MM.1S (cell line): ENCODE measurements around the gene BHMT.

Source experiments
- DNase-seq: peaks from one replicate; pipeline ENCODE4 v3.0.0-alpha.2; 2015
- H2AFZ ChIP-seq: fragments of 300-600 bp; sonication (generic); 2 replicates; pipeline ENCODE4 v1.6.0; 2016; ENCODE audit warnings: antibody characterized with exemption, low read length
- H3F3A ChIP-seq: fragments of 300-600 bp; sonication (generic); 2 replicates; pipeline ENCODE4 v1.6.1; 2016; ENCODE audit warnings: mild to moderate bottlenecking, antibody characterized with exemption, low read length, moderate library complexity, mixed read lengths; ENCODE audit not compliant: insufficient read depth
- H3K27ac ChIP-seq: fragments of 300-600 bp; sonication (generic); 2 replicates; pipeline ENCODE4 v1.5.1; 2016; ENCODE audit warnings: mild to moderate bottlenecking, low read length
- H3K27me3 ChIP-seq: fragments of 300-600 bp; sonication (generic); replicated peaks from 2 replicates; pipeline ENCODE4 v1.6.0; 2016; ENCODE audit warnings: low read length; ENCODE audit not compliant: insufficient read depth
- H3K36me3 ChIP-seq: fragments of 300-600 bp; sonication (generic); replicated peaks from 2 replicates; pipeline ENCODE4 v1.6.1; 2016; ENCODE audit warnings: mild to moderate bottlenecking, low read length, mixed read lengths; ENCODE audit not compliant: insufficient read depth
- H3K4me1 ChIP-seq: fragments of 300-600 bp; sonication (generic); 2 replicates; pipeline ENCODE4 v1.6.1; 2016; ENCODE audit warnings: low read length, mixed read lengths
- H3K4me2 ChIP-seq: fragments of 300-600 bp; sonication (generic); 2 replicates; pipeline ENCODE4 v1.6.0; 2016; ENCODE audit warnings: low read depth, low read length
- H3K4me3 ChIP-seq: fragments of 300-600 bp; sonication (generic); 2 replicates; pipeline ENCODE4 v1.5.1; 2016; ENCODE audit warnings: low read length, mixed read lengths
- H3K79me2 ChIP-seq: fragments of 300-600 bp; sonication (generic); 2 replicates; pipeline ENCODE4 v1.6.1; 2016; ENCODE audit warnings: mixed run types, low read length, mixed read lengths
- H3K9ac ChIP-seq: fragments of 300-600 bp; sonication (generic); 2 replicates; pipeline ENCODE4 v1.6.1; 2016; ENCODE audit warnings: low read length, mixed read lengths
- H3K9me2 ChIP-seq: fragments of 300-600 bp; sonication (generic); replicated peaks from 2 replicates; pipeline ENCODE4 v1.6.1; 2016; ENCODE audit warnings: mild to moderate bottlenecking, low read length, mixed read lengths; ENCODE audit not compliant: insufficient read depth
- H3K9me3 ChIP-seq: fragments of 300-600 bp; sonication (generic); replicated peaks from 2 replicates; pipeline ENCODE4 v1.6.1; 2016; ENCODE audit warnings: mild to moderate bottlenecking, low read length, mixed read lengths; ENCODE audit not compliant: insufficient read depth
- H4K20me1 ChIP-seq: fragments of 300-600 bp; sonication (generic); 2 replicates; pipeline ENCODE4 v1.6.1; 2016; ENCODE audit warnings: mild to moderate bottlenecking, low read length, moderate library complexity, mixed read lengths; ENCODE audit not compliant: insufficient read depth
- EZH2 ChIP-seq: fragments of 300-600 bp; sonication (generic); optimal IDR thresholded peaks from 2 replicates; pipeline ENCODE3; 2017; ENCODE audit warnings: low read depth, mild to moderate bottlenecking, antibody characterized with exemption, low read length, mixed read lengths
- EZH2phosphoT487 ChIP-seq: fragments of 300-600 bp; sonication (generic); IDR thresholded peaks from 2 replicates; pipeline ENCODE4 v1.6.1; 2018; ENCODE audit warnings: antibody characterized with exemption, low read length
- TF ChIP-seq, protein P1 (sequence below): fragments of 300-600 bp; sonication (generic); IDR thresholded peaks from 2 replicates; pipeline ENCODE4 v1.5.1; 2016; ENCODE audit warnings: antibody characterized with exemption, low read length, mixed read lengths

The BHMT gene

DNA sequence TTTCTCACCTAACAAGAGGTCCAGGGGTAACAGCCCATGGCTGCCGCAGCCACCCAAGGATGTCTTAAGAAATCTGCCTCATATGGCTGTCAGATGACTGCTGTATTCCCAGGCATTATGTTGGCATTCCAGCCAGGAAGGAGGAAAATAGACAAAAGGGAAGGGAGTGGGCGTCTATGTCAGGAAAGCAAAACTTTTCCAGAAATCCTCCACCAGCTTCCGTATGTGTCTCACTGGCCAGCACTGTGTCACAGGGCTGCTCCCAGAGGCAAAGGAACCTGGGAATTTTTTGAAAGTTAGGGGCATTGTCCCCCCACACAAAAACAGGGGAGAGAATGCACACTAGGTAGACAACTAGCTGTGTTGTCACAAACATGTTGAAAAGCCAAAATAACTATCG lies 34.8 kb upstream of the BHMT start:
- Histone ChIP-seq H3K4me1 (no peaks in the 10 kb centered on the region), H3K9me2 (no peaks in the 10 kb centered on the region), H3K4me2 (no peak overlapping the region), H3F3A (no peaks in the 10 kb centered on the region), H2AFZ (no peak overlapping the region), H4K20me1 (no peaks in the 10 kb centered on the region), H3K9ac (no peak overlapping the region), H3K79me2 (no peaks in the 10 kb centered on the region), H3K27ac (no peak overlapping the region), H3K9me3 (no peaks in the 10 kb centered on the region), H3K4me3 (no peak overlapping the region), H3K27me3 (no peaks in the 10 kb centered on the region), H3K36me3 (no peaks in the 10 kb centered on the region)
- DNase-seq: no peak
- TF ChIP-seq, protein P1, sequence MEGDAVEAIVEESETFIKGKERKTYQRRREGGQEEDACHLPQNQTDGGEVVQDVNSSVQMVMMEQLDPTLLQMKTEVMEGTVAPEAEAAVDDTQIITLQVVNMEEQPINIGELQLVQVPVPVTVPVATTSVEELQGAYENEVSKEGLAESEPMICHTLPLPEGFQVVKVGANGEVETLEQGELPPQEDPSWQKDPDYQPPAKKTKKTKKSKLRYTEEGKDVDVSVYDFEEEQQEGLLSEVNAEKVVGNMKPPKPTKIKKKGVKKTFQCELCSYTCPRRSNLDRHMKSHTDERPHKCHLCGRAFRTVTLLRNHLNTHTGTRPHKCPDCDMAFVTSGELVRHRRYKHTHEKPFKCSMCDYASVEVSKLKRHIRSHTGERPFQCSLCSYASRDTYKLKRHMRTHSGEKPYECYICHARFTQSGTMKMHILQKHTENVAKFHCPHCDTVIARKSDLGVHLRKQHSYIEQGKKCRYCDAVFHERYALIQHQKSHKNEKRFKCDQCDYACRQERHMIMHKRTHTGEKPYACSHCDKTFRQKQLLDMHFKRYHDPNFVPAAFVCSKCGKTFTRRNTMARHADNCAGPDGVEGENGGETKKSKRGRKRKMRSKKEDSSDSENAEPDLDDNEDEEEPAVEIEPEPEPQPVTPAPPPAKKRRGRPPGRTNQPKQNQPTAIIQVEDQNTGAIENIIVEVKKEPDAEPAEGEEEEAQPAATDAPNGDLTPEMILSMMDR: no peak
- TF ChIP-seq EZH2phosphoT487 (no peak), EZH2 (no peak)

- TF ChIP-seq, protein P1: no peak
- TF ChIP-seq EZH2phosphoT487: no peak
- no peak for TF ChIP-seq EZH2
- H3K27me3 ChIP-seq: no peaks in the 10 kb centered on the region
- no peaks in the 10 kb centered on the region for H3K4me1 ChIP-seq
Measured at GRCh38 chr5:79077680-79078365, 33.8 kb upstream of the BHMT start.

DNA sequence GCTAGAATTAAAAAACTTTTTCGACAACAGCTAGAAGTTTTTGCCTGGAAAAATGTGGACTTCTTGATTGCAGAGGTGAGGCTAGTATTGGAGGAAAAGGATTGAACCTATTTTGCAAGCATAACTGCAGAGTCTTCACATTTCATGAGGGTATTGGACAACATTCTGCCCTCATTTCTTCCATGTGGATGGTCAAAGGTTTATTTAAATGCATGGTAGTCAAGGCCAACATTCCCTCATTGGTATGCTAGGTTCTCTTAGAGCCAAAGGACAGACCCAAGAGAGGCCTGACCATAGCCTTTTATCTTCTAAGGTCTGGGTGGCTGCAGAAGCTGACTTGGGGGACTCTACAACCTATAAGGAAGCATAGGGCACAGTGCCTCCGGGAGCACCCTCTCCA lies 30.8 kb upstream of the BHMT start:
- Histone ChIP-seq H3K4me3 (no peak overlapping the region), H3K9me2 (no peaks in the 10 kb centered on the region), H3K4me2 (no peak overlapping the region), H3K27me3 (no peaks in the 10 kb centered on the region), H3K9ac (no peak overlapping the region), H4K20me1 (no peaks in the 10 kb centered on the region), H3K27ac (no peak overlapping the region), H3K4me1 (no peaks in the 10 kb centered on the region), H3F3A (no peaks in the 10 kb centered on the region), H3K79me2 (no peaks in the 10 kb centered on the region), H3K36me3 (no peaks in the 10 kb centered on the region), H3K9me3 (no peaks in the 10 kb centered on the region), H2AFZ (no peak overlapping the region)
- DNase-seq: no peak
- TF ChIP-seq EZH2phosphoT487 (no peak), EZH2 (no peak)
- TF ChIP-seq, protein P1: no peak

More at GRCh38 chr5:79077680-79078365, 33.8 kb upstream of the BHMT start:
- Histone ChIP-seq H3K27ac (no peak overlapping the region), H3K36me3 (no peaks in the 10 kb centered on the region), H3K4me2 (no peak overlapping the region), H3K4me3 (no peak overlapping the region), H3F3A (no peaks in the 10 kb centered on the region), H4K20me1 (no peaks in the 10 kb centered on the region), H3K9ac (no peak overlapping the region), H3K9me2 (no peaks in the 10 kb centered on the region), H2AFZ (no peak overlapping the region), H3K79me2 (no peaks in the 10 kb centered on the region), H3K9me3 (no peaks in the 10 kb centered on the region)
- DNase-seq: no peak
